ENCODE data around the gene RAB33B.
"Not testable (repeated sequence)": the region's sequence is repeated elsewhere in the genome, so short reads cannot be mapped to it uniquely, and the experiment has no call there.

Gene RAB33B

GRCh38 chr4:139461022-139461628, 7.2 kb downstream of the RAB33B start:
- DNase-seq (ENCODE audit: low spot score) = no peak

GRCh38 chr4:139464512-139464911, 10.6 kb downstream of the RAB33B start:
- not testable (repeated sequence) for DNase-seq (ENCODE audit: low spot score)

GRCh38 chr4:139465922-139466321, 12.0 kb downstream of the RAB33B start:
- DNase-seq (ENCODE audit: low spot score) = no peak

DNA sequence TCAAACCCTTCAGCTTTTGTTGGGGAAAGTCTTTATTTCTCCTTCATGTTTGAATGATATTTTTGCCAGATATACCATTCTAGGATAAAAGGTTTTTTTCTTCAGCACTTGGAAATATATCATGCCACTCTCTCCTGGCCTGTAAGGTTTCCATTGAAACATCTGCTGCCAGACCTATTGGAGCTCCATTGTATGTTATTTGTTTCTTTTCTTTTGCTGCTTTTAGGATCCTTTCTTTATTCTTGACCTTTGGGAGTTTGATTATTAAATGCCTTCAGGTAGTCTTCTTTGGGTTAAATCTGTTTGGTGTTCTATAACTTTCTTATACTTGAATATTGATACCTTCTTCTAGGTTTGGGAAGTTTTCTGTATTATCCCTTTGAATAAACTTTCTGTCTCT, 14.8 kb downstream of the RAB33B start:
- DNase-seq (ENCODE audit: low spot score) = not testable (repeated sequence)

GRCh38 chr4:139469216-139469615, 15.3 kb downstream of the RAB33B start:
- DNase-seq (ENCODE audit: low spot score) = no peak

DNA sequence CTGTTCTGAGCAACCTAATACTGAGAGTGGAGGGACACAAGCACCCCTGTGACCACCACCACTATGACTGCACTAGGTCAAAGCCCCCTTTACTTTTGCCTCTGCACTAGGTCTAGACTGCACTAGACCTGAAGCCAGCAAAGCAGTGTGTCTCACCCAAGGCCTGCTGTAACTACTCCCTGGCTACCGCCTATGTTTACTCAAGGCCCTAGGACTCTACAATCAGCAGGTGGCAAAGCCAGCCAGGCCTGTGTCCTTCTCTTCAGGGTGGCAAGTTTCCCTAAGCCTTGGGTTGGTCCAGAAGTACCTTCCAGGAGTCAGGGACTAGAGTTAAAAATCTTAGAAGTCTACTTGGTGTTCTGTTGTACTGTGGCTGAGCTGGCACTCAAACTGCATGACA, 15.9 kb downstream of the RAB33B start:
- DNase-seq (ENCODE audit: low spot score) = no peak

- no peak for DNase-seq (ENCODE audit: low spot score)
These were observed 16.4 kb downstream of the RAB33B start for GRCh38 chr4:139470295-139470694.

DNA sequence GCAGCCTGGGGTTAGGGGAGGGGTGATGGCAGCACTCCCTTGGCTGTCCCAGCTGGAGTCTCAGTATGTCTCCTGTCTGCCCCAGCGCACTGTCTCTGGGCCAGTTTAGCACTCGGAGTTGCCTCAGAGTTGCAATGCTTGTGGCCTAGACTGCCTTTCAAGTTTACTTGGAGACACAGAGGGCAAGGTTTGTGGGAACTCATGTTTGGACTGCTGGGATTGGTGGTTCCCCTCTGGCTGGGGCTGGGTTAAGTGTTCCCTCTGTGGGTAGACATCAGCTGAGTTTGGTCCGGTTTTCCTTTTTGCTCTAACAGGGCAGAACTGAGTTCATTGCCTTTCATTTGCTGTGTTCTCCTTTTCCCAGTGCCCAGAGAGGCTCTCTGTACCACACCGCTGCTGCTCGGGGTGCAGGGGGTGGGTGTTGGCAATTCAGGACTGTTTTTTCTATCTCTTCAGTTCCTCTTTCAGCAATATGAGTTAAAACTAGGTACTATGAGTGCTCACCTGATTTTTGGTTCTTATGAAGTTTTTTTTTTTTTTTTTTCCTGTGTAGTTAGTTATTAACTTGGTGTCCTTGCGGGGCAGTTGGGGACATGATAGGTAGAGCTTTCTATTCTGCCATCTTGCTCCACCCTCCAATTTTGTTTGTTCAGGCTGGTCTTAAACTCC, 17.2 kb downstream of the RAB33B start:
- DNase-seq (ENCODE audit: low spot score) = no peak

GRCh38 chr4:139472852-139473251, 18.9 kb downstream of the RAB33B start:
- no peak for DNase-seq (ENCODE audit: low spot score)

DNA sequence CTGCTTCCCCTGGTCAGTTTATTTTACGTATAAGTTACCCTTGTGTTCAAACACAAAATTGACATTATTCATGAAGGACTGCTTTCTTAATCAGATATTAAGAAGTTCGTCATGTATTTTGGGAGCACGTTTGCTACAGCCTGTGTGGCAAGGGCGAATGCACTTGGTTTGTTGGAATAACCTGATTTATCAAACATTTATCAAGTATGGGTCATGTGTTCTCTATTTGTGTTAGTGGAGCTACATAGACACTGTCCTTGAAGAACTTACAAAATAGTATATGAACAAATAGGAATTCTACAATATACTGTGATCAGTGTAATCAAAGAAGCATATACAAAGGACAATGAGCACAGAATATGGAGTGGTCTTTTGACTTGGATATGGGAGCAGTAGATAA, 22.4 kb downstream of the RAB33B start:
- no peak for DNase-seq (ENCODE audit: low spot score)

- no peak for DNase-seq (ENCODE audit: low spot score)
These were observed 27.5 kb downstream of the RAB33B start for GRCh38 chr4:139481465-139481864.

GRCh38 chr4:139483000-139483399, 29.1 kb downstream of the RAB33B start:
- no peak for DNase-seq (ENCODE audit: low spot score)

- no peak for DNase-seq (ENCODE audit: low spot score)
These were observed 30.9 kb downstream of the RAB33B start for GRCh38 chr4:139484783-139485311.

DNA sequence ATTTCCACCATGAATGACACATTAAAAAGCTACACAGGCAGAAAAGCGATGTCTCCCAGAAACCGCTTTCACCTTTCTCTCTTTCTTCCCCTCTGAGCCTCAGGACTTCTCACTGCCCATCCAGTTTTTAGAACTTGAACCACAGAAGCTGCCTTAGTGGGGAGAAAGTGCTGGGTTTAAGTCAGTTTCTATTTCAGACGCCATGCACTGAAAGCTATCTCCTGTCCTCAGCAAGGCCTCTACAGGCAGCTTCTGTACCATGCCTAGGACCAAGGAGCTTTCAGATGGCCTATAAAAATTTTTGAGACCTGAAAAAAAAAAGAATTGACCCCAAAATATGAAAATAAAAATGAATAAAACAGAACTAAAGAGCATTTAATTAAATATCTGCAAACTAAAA, 34.5 kb downstream of the RAB33B start:
- no peak for DNase-seq (ENCODE audit: low spot score)

DNA sequence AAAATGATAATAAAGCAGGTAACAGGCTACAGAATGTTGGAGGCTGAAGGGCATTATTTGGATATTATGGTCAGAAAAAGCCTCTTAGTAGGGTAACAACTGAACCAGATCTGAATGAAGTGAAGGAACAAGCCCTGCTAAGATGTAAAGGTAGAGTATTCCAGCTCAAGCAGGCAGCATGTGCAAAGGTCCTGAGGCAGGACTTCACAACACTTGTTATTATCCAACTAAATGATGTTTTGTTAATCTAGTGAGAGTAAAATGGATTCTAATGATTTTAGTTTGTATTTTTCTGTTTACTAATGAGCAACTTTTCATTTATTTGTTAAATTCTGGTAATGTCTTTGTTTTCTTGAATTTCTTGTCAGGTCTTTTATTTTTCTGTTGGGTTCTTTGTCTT, 35.7 kb downstream of the RAB33B start:
- no peak for DNase-seq (ENCODE audit: low spot score)

DNA sequence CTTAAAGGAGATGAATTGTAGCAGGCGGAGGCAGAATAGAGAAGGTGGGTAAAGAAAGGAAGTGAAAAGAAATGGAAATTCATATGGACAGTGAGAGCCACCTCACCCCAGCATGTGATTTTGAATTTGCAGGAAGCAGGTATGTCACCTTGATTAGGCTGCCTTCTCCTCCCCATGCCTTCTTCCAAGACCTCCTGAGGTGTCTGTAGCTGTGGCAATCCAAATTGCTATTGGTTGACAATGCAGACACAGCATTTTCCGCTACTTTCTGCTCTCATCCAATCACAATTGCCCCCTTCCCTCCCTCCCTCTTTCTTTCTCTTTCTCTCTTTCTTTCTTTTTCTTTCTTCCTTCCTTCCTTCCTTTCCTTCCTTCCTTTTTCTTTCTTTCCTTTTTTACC, 38.5 kb downstream of the RAB33B start:
- DNase-seq (ENCODE audit: low spot score) = no peak

DNA sequence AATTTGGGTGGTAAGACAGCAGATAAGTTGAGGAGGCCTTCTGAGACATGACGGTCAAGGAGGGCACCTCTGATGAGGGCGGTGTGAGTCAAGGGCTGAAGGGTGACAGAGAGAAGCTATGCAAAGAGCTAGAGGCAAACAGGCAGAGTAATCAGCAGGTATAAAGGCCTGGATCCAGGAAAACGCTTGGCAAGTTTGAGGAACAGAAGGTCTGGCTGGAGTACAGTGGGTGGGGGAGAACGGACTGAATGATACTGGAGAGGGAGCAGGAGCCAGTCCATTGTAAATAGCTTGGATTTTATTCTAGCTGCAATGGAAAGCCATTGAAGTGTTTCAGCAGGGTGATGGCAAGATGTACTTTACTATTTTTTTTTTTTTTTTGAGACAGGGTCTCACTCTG, 39.3 kb downstream of the RAB33B start:
- DNase-seq (ENCODE audit: low spot score) = no peak

GRCh38 chr4:139499186-139499585, 45.3 kb downstream of the RAB33B start:
- DNase-seq (ENCODE audit: low spot score) = no peak

GRCh38 chr4:139501117-139501516, 47.2 kb downstream of the RAB33B start:
- DNase-seq (ENCODE audit: low spot score) = no peak

- DNase-seq (ENCODE audit: low spot score) = no peak
These were observed 47.6 kb downstream of the RAB33B start for GRCh38 chr4:139501527-139501926.

- DNase-seq (ENCODE audit: low spot score) = no peak
These were observed 48.3 kb downstream of the RAB33B start for GRCh38 chr4:139501927-139502899.

DNA sequence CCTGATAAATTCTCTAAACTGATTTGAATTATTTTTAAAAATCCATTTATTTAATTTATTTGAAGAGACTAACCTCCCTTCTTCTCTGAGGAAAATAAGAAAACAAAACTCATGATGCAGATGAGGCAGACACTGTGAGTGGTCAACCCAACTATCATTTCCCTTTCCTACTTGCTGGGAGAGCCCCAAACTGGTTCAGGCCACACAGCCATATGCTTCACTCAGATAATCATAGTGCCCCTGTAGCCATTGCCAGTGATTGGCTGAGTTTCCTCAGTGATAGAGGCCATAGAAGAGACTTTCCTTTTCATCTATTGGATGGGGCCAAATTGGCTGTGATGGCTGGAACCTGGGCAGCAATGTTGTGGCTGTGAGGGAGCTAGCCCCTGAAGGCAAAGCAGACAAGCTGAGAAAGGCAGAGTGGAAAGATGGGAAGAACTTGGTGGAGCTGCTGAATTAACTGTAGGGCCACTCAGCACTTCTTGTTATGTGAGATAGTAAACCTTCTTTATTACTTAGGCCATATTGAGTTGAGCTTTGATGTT, 49.8 kb downstream of the RAB33B start:
- no peak for DNase-seq (ENCODE audit: low spot score)
